Stimulated activated CD8-positive, alpha-beta memory T cell treated with anti-CD3 and anti-CD28 coated beads, Interleukin-4, amount 100 ng/mL, for 4 hours (primary cell): ENCODE measurements around the gene RANBP1.
A peak's percentile ranks its signal among the peaks of the same experiment; 100 is the strongest.

Experiments used
- DNase-seq, 2 donors: peaks; one replicate each; pipeline ENCODE4 v3.0.0-alpha.2; 2020; ENCODE audit warnings: low read depth in 2 of 2, low spot score in 1 of 2

The RANBP1 gene

DNA sequence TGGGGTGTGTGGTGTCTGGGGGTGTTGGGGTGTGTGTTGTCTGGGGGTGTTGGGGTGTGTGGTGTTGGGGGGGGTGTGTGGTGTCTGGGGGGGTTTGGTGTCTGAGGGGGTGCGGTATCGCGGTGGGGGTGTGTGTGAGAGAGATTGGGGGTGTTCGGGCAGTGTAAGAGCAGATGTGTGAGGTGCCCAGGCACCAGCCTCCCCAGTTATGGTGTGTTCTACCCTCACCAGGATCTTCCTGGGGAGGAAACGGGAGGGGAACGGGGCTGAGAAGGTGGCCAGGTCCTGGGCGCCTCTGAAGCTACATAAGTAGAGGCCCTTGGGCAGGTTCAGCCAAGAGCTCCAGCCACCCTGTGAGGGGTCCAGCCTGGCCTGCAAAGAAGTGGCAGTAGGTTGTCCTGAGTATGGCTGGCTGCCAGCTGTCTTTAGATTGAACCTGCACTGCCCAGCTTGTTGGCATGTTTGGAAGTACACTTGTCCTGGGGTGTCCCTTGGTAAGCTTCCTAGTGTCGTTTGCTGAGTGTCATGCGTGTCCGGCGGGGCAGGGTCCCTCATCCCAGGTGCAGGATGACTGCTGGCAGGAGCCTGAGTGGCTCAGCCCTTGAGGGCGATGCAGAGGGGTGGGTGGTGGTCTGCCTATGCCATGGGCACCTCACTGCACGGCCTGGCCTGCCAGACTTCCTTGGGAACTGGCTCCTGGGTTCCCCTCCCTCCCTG is 7.6 kb downstream of the RANBP1 start:
- no peak for DNase-seq

- DNase-seq, result no peak
Observed at GRCh38 chr22:20124083-20124787, 8.3 kb downstream of the RANBP1 start.

DNA sequence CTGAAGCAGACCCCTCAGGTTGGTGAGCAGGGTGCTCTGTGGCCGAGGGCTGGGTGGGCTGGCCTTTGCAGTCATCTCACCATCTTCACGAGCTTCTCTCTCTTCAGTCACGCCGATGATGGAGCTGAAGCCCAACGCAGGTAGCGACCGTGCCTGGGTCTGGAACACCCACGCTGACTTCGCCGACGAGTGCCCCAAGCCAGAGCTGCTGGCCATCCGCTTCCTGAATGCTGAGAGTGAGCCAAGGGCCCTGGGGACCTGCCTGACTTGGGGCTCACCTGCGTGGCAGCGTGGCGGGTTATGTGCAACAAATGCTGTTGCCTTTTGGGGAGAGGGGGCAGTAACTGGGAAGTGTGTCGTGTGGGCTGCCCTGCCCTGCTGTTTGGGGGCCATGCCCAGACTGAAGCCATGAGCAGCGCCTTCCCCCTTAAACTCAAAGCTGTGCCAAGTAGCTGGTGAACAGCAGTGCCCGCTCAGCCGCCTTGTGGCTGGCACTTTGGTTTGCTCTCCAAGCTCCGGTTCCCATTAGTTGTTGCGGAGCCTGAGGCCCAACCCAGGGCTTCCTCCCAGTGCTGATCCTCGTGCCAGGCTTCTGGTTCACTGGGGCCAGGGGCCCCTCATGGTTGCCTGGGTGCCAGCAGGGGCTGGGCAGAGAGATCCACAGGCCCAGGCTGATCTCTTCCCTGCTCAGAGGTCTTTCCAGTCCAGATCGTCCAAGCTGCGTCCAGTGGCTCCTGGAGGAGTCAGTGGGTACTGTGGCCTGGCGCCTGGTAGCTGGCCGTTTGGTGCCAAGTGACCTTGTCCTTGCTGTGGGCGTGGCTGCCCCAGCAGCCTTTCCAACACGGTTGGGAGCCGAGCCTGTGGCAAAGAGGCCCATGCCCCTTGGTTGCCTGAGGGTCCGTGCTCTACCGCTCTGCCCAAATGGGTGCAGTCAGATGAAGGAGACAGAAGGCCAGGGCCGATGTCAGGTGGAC is 9.6 kb downstream of the RANBP1 start:
- DNase-seq, result no peak

- no peak for DNase-seq
Observed at GRCh38 chr22:20126284-20127029, 10.6 kb downstream of the RANBP1 start.

DNA sequence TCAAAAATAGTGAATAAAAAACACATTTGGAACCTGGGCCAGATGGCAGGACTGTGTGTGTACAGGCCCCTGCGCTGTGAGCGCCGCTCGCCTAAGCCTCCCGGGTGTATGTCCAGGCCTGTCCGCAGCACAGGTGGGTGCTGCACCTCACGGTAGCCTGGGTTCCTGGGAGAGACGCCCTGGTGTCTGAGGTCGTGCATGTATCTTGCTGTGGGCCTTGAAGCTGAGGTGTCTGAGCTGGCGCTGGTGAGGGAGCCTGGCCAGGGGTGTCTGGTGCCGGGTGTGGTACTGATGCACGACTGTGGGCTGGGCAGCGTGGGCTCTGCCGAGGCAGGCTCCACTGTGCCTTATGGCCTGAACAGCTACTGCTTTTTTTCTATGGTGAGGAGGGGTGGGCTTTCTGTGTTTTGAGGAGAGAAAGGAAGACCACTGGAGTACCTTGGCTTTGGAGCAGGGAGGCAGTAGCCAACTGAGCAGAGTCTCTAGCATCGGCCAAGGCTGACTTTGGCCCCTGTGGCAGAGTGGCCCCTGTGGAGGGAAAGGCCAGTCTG is 11.5 kb downstream of the RANBP1 start:
- DNase-seq, result no peak

GRCh38 chr22:20127869-20128618 is 12.1 kb downstream of the RANBP1 start:
- no peak for DNase-seq

DNA sequence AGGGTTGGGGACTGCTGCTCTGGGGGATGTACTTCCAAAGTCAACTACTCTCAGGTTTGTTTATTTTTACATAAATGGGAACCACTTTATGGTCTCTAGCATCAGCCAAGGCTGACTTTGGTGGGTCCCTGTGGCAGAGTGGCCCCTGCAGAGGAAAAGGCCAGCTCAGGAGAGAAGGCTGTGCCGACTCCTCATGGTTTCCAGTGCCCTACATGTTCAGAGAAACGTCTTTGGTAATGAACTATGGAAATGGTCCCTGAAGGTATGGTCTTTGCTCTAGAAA is 12.7 kb downstream of the RANBP1 start:
- DNase-seq, result no peak

DNA sequence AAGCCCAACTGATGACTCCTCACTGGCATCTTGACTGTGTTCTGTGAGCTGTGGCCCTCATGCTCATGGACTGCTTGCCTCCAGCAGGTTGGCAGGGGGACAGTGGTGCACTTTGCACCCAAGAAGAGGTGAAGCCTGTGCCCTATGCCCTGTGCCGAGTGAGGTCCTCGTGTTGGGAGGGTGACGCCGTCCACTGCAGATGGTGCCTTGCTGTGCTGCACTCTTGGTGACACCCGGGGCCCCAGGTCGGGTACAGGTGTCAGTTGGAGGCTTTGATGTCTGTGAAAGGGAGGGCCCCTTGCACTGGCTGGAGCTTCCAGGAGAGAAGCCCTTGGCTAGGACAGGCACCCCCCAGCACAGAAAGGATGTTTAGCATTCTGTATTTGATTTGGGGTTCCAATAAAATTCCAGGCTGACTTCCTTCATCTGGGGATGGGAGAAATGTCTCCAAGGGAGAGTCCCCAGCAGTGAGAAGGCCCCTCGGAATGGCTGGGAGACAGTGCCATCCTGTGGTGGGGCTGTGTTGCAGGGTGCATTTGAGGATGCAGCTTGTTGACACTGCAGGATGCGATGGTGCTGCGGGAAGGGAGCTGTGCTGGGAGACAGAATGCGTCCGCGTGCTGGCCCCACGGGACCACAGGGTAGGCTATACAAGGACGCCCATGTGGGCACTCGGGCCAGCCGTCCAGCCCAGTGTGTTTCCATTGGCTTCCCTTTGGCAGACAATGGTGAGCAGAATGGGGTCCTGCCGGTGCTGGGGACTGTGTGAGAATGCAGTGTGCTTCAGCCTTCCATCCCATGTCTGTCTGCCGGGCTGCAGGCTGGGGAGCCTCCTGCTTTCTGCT is 13.2 kb downstream of the RANBP1 start:
- DNase-seq, result no peak

DNA sequence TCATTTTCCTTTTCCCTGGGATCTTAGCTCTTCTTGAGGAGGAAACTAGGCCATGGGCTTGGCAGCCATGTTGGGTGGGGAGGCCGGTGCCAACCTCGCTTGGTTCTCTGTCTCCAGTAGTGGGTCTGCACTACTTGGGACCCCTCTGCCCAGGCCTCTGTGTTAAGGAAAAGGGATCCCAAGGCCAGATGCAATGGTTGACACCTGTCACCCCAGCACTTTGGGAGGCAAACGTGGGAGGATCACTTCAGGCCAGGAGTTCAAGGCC is 13.8 kb downstream of the RANBP1 start:
- DNase-seq, result no peak

GRCh38 chr22:20130319-20130718 is 14.4 kb downstream of the RANBP1 start:
- DNase-seq, result no peak

- peak; percentile 43 to 69 for DNase-seq
Observed at GRCh38 chr22:20130731-20131596, 15.1 kb downstream of the RANBP1 start.

DNA sequence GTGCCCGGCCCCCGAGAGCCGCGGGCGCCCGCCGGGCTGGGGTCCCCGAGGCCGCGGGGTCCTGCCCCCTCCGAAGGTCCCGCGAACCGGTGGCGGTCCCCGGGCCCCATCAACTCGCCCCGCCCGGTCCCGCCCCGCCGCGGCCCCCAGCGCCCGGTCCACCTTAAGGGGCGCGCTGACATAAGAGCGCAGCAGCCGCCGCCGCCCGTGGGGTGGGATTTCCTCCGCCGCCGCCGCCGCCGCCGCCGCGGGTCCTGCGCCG is 15.6 kb downstream of the RANBP1 start, which contains the start of gene ZDHHC8:
ZDHHC8 (plus strand) TSS at position 208 of the 262 bp plus-strand sequence. CDS start 144 bp downstream, outside the sequence.
- DNase-seq, result no peak

DNA sequence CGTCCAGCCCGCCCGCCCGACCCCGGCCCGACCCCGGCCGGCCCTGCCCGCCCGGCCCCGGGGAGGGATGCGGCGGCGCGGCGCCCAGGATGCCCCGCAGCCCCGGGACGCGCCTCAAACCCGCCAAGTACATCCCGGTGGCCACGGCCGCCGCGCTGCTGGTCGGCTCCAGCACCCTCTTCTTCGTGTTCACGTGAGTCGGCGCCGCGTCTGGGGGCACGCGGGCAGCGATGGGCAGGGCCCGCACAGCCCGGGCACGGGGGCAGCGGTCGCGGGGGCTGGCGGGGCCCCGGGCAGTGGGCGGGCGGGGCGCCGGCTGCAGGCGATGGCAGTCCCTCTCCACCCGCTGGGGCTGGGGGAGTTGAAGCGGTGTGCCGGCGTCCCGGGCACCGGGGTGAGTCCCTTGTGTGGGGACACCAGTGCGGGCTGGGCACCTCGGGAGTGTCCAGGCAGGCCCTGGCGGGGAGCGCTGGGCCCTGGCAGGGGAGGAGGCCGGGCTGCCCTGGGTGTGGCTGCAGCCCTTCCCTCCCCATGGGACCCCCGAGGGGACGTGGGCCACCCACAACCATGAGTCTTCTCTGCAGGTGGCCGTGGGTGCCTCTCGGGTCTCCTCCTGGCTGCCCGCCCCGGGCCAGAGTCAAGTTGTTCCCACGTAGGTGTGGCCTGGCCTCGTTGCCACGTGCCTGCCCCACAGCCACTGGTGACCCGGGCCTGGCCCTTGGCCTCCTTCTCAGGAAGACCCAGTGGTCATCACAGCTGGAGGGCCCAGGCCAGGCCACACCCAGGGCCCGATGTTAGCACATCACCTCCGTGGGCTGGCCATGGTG is 16.2 kb downstream of the RANBP1 start:
- DNase-seq, result no peak

- no peak for DNase-seq
Observed at GRCh38 chr22:20132686-20133246, 16.9 kb downstream of the RANBP1 start.

- DNase-seq, result no peak
Observed at GRCh38 chr22:20133930-20134549, 18.1 kb downstream of the RANBP1 start.

GRCh38 chr22:20135265-20135664 is 19.4 kb downstream of the RANBP1 start:
- DNase-seq, result no peak
